HG02970 (cell line): ENCODE data around the gene CDKN2A.
"Not testable (repeated sequence)": the region's sequence is repeated elsewhere in the genome, so short reads cannot be mapped to it uniquely, and the experiment has no call there.

Source experiments
- ATAC-seq: cut with Tn5 transposase; IDR thresholded peaks from one replicate; pipeline ENCODE4 v1.9.1; 2021; ENCODE audit warnings: mild to moderate bottlenecking, moderate library complexity, moderate number of reproducible peaks; ENCODE audit not compliant: unreplicated experiment, low FRiP score

The CDKN2A gene

GRCh38 chr9:21959268-21959667 lies 34.9 kb downstream of the CDKN2A start:
- not testable (repeated sequence) for ATAC-seq

DNA sequence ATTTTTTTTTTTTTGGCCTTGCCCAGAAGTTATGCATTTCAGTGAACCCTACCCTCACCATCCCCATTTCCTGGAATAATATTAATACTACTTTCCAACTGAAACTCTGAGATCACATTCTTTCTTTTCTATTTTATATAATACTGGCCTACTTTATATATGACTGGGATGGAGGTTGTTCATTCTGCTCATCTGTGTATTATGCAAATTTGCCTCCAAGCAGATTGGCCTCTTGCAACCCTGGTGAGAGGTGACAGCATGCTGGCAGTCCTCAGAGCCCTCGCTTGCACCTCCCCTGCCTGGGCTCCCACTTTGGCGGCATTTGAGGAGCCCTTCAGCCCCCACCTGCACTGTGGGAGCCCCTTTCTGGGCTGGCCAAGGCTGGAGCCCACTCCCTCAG lies 35.4 kb downstream of the CDKN2A start:
- no peak for ATAC-seq

GRCh38 chr9:21945606-21946005 lies 48.6 kb downstream of the CDKN2A start:
- no peak for ATAC-seq

DNA sequence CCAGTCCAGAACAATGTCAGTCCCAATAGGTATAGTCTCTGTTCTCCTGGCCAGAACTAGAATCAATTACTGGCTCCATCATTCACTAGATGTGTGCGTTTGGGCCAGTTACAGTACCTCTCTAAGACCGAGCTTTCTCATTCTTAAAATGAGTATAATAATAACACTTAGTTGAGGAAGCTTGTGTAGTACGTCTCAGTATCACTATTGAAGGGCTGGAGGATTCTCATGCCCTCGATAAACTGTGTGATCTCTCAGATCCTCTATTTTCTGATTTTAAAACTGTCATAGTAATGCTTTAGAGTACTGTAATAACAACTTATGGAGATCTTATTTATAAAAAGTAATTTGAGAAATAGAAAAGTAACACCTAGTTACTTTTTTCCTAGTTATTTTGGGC lies 50.7 kb downstream of the CDKN2A start:
- ATAC-seq, result no peak

DNA sequence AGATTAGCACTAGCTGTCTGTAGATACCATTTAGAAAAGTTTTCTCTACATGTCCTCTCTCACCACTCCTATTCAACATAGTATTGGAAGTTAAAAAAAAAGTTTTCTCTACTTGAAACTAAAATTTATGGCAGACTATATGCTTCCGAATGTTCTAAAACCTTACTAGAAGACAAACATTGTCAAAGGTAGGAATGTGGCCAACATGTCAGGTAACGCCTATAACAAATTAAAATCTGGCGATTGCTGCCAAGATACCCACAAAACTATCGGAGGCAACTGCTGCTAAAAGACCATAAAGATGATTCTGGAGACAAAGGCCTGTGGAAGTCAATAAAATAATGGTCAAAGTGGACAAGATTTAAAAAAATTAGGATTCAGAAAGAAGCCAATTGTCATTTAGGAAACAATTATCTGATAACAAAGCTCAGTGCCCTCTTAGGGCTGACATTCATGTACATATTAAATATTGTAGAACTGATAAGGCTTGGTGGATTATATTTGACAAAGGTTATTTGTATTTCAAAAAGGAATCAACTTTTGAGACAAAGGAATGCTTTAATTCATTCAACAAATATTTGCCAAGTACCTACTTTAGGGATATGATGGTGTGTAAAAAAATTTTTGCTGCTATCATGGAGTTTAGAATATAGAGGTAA lies 52.7 kb downstream of the CDKN2A start:
- ATAC-seq, result no peak

- ATAC-seq, result no peak
Measured at GRCh38 chr9:21936161-21936560, 58.0 kb downstream of the CDKN2A start.

DNA sequence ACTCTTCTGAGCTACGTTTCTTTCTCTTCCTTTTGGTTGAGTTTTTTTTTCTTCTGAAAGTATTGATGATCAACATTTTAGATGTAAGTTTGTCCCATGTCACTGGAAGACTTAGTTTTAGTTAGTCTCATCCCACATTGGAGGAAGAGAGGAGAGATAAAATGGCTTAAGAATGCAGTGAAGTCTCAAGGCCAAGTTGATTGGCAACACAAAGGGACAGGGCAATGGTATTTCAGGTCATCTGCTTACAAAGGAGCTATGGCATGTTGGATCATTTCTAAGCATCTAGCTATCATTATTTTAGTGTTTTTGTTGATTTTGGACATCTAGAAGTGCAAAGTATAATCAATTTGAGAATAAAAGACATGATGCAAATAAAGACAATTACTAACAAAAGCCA lies 58.6 kb downstream of the CDKN2A start:
- ATAC-seq, result no peak

GRCh38 chr9:21933865-21934264 lies 60.3 kb downstream of the CDKN2A start:
- ATAC-seq, result no peak

DNA sequence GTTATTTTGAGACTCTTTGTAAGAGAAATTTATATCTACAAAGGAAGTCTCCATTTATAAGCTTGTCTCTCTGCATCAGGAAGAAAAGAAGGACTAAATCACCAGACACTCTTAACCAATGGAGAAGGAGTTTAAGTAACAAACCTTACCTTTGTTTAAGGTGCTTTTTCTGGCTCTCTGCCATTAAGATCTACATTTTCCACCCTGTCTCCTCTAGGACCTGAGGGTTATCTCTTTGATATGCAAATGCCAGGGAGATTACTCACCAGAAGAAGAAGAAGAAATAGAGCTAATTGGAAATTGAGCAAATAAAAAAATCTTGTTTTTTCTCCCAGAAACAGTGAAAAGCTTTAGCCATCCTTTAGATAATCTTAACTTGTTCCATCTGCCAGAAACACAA lies 60.9 kb downstream of the CDKN2A start:
- ATAC-seq, result no peak

DNA sequence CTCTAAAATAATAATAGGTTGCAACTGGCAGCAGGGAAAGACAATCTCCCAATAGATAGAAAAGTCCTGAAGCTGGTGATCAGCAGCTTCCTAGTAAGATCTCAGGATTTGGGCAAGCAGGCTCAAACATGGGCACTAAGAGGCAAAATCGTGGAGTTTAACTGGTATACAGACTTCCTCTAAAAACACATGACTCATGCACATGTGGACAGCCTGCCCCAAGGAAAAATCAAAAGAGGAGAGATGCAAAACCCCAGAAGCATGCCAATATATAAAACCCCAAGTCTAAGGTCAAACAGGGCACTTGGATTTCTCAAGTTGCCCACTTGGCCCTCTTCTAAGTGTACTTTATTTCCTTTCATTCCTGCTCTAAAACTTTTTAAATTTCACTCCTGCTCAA lies 62.8 kb downstream of the CDKN2A start:
- ATAC-seq, result no peak

- ATAC-seq, result no peak
Measured at GRCh38 chr9:21927752-21928151, 66.4 kb downstream of the CDKN2A start.

GRCh38 chr9:21923694-21924093 lies 70.5 kb downstream of the CDKN2A start:
- no peak for ATAC-seq

DNA sequence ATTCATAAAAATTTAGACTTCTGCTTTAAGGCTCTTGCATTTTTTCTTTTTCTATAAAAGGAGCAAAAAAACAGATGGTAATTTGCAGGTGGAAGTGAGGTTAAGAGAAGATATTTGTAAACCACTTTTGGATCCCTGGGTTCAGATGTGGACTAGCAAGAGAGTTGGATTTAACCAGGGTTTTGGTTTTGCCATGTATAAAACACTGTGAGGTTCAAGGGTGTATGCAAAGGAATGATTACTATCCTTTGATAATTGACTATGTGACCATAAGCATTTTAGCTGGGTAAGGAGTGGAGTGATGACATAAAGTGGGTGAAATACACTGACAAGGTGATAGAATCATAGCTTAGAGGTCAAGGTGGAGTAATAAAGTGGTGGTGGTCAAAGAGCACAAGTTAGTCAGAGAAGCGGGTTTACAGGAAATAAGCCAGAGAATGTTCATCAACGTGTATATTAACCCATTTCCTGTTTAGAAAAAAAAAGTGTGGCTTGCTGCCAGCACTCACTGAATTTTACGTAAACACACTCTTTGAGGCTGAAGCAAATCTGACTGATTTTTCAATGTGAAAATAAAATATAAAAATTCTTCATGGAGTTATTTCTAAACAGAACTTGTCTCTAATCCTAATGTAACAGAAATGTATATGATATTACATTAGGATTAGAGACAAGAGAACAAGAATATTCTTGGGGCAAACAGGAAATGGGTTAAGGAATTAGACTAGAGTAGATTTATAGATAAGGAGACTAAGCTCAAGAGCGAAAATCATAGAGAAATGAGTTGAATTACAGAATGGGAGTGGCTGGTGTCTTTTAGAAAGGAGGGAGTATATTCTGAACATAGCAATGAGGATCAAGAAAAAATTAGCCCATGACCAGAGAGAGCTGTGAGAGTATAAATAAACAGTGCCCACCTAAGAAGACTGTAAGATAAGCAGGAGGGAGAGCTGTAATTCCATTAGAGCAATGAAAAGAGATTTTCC lies 74.5 kb downstream of the CDKN2A start:
- peak; percentile 76 for ATAC-seq
